Measurements from ENCODE around the gene CUL9.

CUL9 gene

DNA sequence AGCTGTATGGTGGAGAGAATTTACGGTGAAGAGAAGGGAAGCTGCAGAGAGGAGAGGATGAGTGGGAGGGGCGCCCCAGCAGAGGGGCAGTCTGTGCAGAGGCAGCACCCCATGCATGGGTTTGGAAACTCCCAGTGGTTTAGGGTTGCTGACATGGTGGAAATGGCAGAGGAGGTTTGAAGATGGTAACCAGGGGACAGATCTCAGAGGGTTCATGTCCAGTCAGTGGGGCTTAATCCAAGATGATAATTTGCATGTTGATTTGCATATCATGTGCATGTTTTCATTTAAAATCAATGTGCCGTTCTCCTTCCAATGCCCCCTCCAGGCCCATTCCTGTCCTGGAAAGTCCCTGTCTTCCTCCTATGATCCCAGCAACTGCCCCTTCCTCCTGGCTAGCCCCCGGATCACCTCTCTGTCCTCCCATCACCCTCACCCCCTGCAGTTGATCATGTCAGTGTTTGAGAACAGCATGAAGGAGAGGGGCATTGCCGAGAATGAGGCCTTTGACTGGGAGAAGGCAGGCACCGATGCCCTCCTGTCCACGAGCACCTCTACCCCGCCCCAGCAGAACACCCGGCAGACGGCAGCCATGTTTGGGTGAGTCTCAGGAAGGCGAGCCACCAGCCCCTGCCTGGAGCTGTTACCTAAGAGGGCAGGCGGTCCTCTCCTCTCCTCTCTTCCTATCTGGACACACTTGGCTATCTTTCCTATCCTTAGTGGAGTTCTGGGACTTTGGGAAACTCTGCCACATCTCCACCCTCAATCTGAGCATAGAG lies 75.6 kb downstream of the CUL9 start:
- no peak for DNase-seq (ENCODE audit: extremely low read depth, low read depth)

DNA sequence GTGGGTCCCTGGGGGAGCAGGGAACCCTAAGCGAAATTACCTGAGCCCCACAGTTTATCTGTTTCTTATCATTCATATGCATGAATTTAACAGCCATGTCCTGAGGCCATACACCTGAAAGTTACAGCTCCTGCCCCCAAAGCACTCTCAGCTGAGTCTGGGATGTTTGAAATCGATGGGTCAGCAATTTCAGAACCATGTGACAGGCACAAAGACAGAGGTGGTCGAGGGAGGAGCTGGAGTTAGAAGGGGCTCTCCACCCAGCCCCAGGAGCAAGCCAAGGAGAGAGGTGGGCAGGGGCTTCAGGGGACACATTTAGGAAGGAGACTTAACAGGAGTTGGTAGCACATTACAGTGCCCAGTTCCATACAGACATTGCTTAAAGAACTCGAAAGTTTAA lies 76.2 kb downstream of the CUL9 start:
- TF ChIP-seq, protein P1, sequence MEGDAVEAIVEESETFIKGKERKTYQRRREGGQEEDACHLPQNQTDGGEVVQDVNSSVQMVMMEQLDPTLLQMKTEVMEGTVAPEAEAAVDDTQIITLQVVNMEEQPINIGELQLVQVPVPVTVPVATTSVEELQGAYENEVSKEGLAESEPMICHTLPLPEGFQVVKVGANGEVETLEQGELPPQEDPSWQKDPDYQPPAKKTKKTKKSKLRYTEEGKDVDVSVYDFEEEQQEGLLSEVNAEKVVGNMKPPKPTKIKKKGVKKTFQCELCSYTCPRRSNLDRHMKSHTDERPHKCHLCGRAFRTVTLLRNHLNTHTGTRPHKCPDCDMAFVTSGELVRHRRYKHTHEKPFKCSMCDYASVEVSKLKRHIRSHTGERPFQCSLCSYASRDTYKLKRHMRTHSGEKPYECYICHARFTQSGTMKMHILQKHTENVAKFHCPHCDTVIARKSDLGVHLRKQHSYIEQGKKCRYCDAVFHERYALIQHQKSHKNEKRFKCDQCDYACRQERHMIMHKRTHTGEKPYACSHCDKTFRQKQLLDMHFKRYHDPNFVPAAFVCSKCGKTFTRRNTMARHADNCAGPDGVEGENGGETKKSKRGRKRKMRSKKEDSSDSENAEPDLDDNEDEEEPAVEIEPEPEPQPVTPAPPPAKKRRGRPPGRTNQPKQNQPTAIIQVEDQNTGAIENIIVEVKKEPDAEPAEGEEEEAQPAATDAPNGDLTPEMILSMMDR (IDR thresholded peaks at IDR 0.05; ENCODE audit: low read depth, low read length): no peak

More for the DNA sequence above, 75.6 kb downstream of the CUL9 start:
- TF ChIP-seq, protein P1 (IDR thresholded peaks at IDR 0.05; ENCODE audit: low read depth, low read length): no peak

GRCh38 chr6:43258807-43259686 lies 77.1 kb downstream of the CUL9 start:
- DNase-seq (ENCODE audit: extremely low read depth, low read depth): no peak
- TF ChIP-seq, protein P1 (IDR thresholded peaks at IDR 0.05; ENCODE audit: low read depth, low read length): no peak

More for the DNA sequence above, 76.2 kb downstream of the CUL9 start:
- no peak for DNase-seq (ENCODE audit: extremely low read depth, low read depth)

DNA sequence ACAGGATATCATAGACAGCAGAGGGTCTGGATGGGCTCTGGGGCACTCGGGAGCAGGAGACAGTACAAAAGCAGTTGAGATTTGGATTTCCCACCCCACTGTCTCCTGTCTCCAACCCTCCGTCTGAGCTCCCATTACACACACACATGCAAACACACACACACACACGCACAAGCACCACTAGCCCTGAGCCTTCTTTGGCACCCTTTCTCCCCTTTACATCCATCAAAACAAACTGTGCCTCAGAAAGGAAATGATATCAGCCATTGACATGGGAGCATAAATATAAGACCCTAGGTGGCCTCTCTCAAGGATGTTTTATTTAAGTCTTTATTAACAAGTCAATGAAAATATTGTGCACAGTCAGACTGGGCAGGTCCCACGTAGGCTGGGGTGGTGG lies 78.8 kb downstream of the CUL9 start:
- DNase-seq (ENCODE audit: extremely low read depth, low read depth): no peak
- TF ChIP-seq, protein P1 (IDR thresholded peaks at IDR 0.05; ENCODE audit: low read depth, low read length): no peak

DNA sequence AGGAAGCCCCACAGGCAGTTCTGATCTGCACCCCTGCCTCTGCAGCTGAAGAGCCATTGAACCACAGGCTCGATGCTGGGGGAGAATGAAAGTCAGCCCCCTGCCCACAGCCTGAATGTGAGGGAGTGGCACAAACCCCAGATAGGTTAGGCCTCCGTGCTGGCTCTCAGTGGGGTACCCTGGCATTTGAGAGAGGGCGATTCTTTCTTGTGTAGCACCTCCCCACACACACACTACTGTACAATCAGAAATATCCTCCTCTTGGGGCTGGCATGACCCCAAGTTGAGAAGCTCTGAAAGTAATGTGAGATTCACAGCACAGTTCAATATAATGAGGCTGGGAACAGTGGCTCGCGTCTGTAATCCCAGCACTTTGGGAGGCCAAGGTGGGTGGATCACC lies 79.2 kb downstream of the CUL9 start:
- DNase-seq (ENCODE audit: extremely low read depth, low read depth): no peak
- TF ChIP-seq, protein P1 (IDR thresholded peaks at IDR 0.05; ENCODE audit: low read depth, low read length): no peak

GRCh38 chr6:43262000-43262779 lies 80.2 kb downstream of the CUL9 start:
- no peak for DNase-seq (ENCODE audit: extremely low read depth, low read depth)
- TF ChIP-seq, protein P1 (IDR thresholded peaks at IDR 0.05; ENCODE audit: low read depth, low read length): no peak

Measured in AG09319 (cell line).